HepG2 (cell line): ENCODE data around the gene IL2RA. TPM values are rescaled to one million over a fixed set of nuclear protein-coding genes. Genes with fewer than 3 reads are reported as not detected.

Experiments
- ATAC-seq: fragments of 200-7000 bp; cut with Tn5 transposase; 3 replicates; pipeline ENCODE4 v1.9.1; 2020; ENCODE audit warnings: mild to moderate bottlenecking, moderate library complexity
- BruUV-seq: library from RNA; stranded (reverse); fragments of 400-500 nt; replicated peaks from 2 replicates; lab custom pipeline; 2021; lab: Mats Ljungman, UMichigan
- CTCF ChIA-PET: fragments of 300-600 bp; formaldehyde crosslinking; extraction: SDS; loops from one replicate; lab custom pipeline; 2021; ENCODE audit warnings: low total read pairs, inconsistent platforms, low intra/inter-chr PET ratio; lab: Yijun Ruan, JAX
- POLR2A ChIA-PET: fragments of 350-600 bp; sonication (Branson Sonifier 250); formaldehyde crosslinking; loops from one replicate; lab custom pipeline; 2020; ENCODE audit warnings: antibody characterized with exemption, inconsistent platforms; lab: Yijun Ruan, JAX
- DNase-seq: peaks from one replicate; pipeline ENCODE4 v3.0.0-alpha.2; 2015; ENCODE audit warnings: low spot score
- FAIRE-seq: peaks from 3 replicates; lab custom pipeline; 2011; peaks lifted over from hg19 to GRCh38; lab: Jason Lieb, UNC
- H2AFZ ChIP-seq: one replicate; pipeline ENCODE4 v1.6.1; 2011; ENCODE audit warnings: low read length, inconsistent platforms
- H3K27ac ChIP-seq: fragments of 300-600 bp; 3 replicates; pipeline ENCODE4 v1.8.0; 2011; ENCODE audit warnings: mixed run types, mild to moderate bottlenecking, mixed read lengths, low read length, inconsistent platforms; ENCODE audit not compliant: insufficient read depth; ENCODE audit errors: extremely low read length
- H3K27me3 ChIP-seq, 2 experiments: fragments of 200-600 bp in 1 of 2; 2 replicates in 1 of 2; 3 replicates in 1 of 2; pipeline versions ENCODE4 v1.6.0 to v1.8.0; 2011; ENCODE audit warnings: low read length in 2 of 2, mild to moderate bottlenecking in 2 of 2, moderate library complexity in 2 of 2, inconsistent platforms in 1 of 2; ENCODE audit not compliant: insufficient read depth in 2 of 2, control insufficient read depth in 1 of 2
- H3K36me3 ChIP-seq, 2 experiments: fragments of 200-600 bp in 1 of 2; replicated peaks in 1 of 2; 2 replicates in 1 of 2; 3 replicates in 1 of 2; pipeline versions ENCODE4 v1.5.1 to v1.8.0; 2011; ENCODE audit warnings: low read length in 2 of 2, inconsistent platforms in 1 of 2; ENCODE audit not compliant: insufficient read depth in 2 of 2, control insufficient read depth in 1 of 2
- H3K4me1 ChIP-seq: 2 replicates; pipeline ENCODE4 v1.5.1; 2012; ENCODE audit warnings: low read length, inconsistent platforms; ENCODE audit not compliant: insufficient read depth
- H3K4me2 ChIP-seq: 2 replicates; pipeline ENCODE4 v1.6.0; 2011; ENCODE audit warnings: low read depth, low read length, inconsistent platforms
- H3K4me3 ChIP-seq, 3 experiments: fragments of 200-600 bp in 1 of 3; sonication (generic), shearing (Covaris generic) in 1 of 3; replicated peaks in 1 of 3; 2 replicates each; pipeline ENCODE4 v1.5.1; 2011 to 2016; ENCODE audit warnings: low read length in 3 of 3, inconsistent platforms in 2 of 3, low read depth in 2 of 3, mild to moderate bottlenecking in 2 of 3, control low read depth in 1 of 3, mixed read lengths in 1 of 3; ENCODE audit not compliant: insufficient read depth in 1 of 3
- H3K79me2 ChIP-seq: one replicate; pipeline ENCODE4 v1.6.1; 2011; ENCODE audit warnings: low read length, inconsistent platforms; ENCODE audit not compliant: insufficient read depth
- H3K9ac ChIP-seq: 2 replicates; pipeline ENCODE4 v1.6.0; 2011; ENCODE audit warnings: mild to moderate bottlenecking, low read depth, low read length, inconsistent platforms; ENCODE audit not compliant: insufficient read depth
- H3K9me3 ChIP-seq: 2 replicates; pipeline ENCODE4 v1.5.1; 2012; ENCODE audit warnings: mild to moderate bottlenecking, low read length
- H4K20me1 ChIP-seq: 2 replicates; pipeline ENCODE4 v1.6.0; 2011; ENCODE audit warnings: inconsistent platforms, mild to moderate bottlenecking, low read length, moderate library complexity; ENCODE audit not compliant: insufficient read depth
- BATF2 ChIP-seq: sonication (generic); formaldehyde crosslinking; IDR thresholded peaks from 2 replicates; pipeline ENCODE4 v1.8.0; 2022; ENCODE audit warnings: mild to moderate bottlenecking, missing genetic modification reagents, moderate library complexity
- MLLT10 ChIP-seq: sonication (generic); formaldehyde crosslinking; IDR thresholded peaks from 2 replicates; pipeline ENCODE4 v1.4.0; 2020; ENCODE audit warnings: missing genetic modification reagents
- SIX4 ChIP-seq: sonication (generic); formaldehyde crosslinking; IDR thresholded peaks from 2 replicates; pipeline ENCODE4 v1.4.0; 2020; ENCODE audit warnings: missing genetic modification reagents
- ZNF101 ChIP-seq: sonication (generic); formaldehyde crosslinking; IDR thresholded peaks from 2 replicates; pipeline ENCODE4 v1.4.0; 2020; ENCODE audit warnings: mild to moderate bottlenecking, low read depth, missing genetic modification reagents, borderline replicate concordance
- ZNF253 ChIP-seq: sonication (generic); formaldehyde crosslinking; IDR thresholded peaks from 2 replicates; pipeline ENCODE4 v1.8.0; 2022; ENCODE audit warnings: mild to moderate bottlenecking, missing genetic modification reagents, borderline replicate concordance
- ZNF333 ChIP-seq: sonication (generic); formaldehyde crosslinking; IDR thresholded peaks from 2 replicates; pipeline ENCODE4 v1.4.0; 2020; ENCODE audit warnings: mild to moderate bottlenecking, missing genetic modification reagents, borderline replicate concordance
- ZNF639 ChIP-seq: conservative IDR thresholded peaks from 2 replicates; pipeline ENCODE4 v1.6.1; 2018; ENCODE audit warnings: missing genetic modification reagents
- ZNF740 ChIP-seq: sonication (generic); formaldehyde crosslinking; IDR thresholded peaks from 2 replicates; pipeline ENCODE4 v1.4.0; 2020; ENCODE audit warnings: missing genetic modification reagents
- WGBS: methylation state at CpG from one replicate; pipeline ENCODE4 v1.1.6; 2017; ENCODE audit warnings: low lambda C conversion rate; 5-methylcytosine and 5-hydroxymethylcytosine counted together
- in situ Hi-C: cut with HindIII; loops from 2 replicates; pipeline ENCODE4 v1.10.0; 2017; ENCODE audit warnings: low pct_unique_long_range_greater_than_20kb; ENCODE audit not compliant: extremely low pct_ligation_motif_present
- intact Hi-C: fragments of 100-400 bp; cut with micrococcal nuclease; formaldehyde crosslinking; loops from one replicate; pipeline ENCODE4 v1.10.0; 2022; ENCODE audit not compliant: unreplicated experiment
- polyA plus RNA-seq, 8 experiments: library from polyadenylated mRNA; depleted of rRNA in 3 of 8; stranded (reverse) in 7 of 8; unstranded in 1 of 8; fragments of >200 nt; fragmentation: Illumina TruSeq in 4 of 8; extraction: Trizol in 4 of 8; gene quantifications; 2 replicates each; pipeline versions ENCODE4 v1.2.1 to v1.2.3, GENCODE V29; 2011 to 2016; ENCODE audit warnings: low read depth in 4 of 8, missing spikeins in 1 of 8, mixed read lengths in 1 of 8; ENCODE audit not compliant: insufficient read depth in 1 of 8
- total RNA-seq, 5 experiments: library from RNA; depleted of rRNA; stranded (reverse); fragments of >200 nt; fragmentation: Illumina TruSeq; extraction: Trizol; gene quantifications; 2 replicates each; pipeline ENCODE4 v1.2.3, GENCODE V29; 2016; ENCODE audit warnings: low read depth in 1 of 5

IL2RA gene
- total and polyA plus RNA-seq, 2 of the 13 experiments (the other 11 are each of a cell fraction or from before 2014, with no cell fraction given): not detected

GRCh38 chr10:5996696-5997095 is 65.5 kb downstream of the IL2RA start:
- no peak overlapping the region for H3K9ac ChIP-seq
- H3K4me3 ChIP-seq: no peak overlapping the region
- H3K4me2 ChIP-seq: no peak overlapping the region
- H3K27ac ChIP-seq: no peak overlapping the region
- ChIA-PET CTCF (no interaction called here), POLR2A (no interaction called here)
- TF ChIP-seq SIX4 (peak; percentile 39; the same call in 1 of the 2 replicates), BATF2 (CRISPR knock-in tag) (no peak)
- intact Hi-C loops (no loop called here), in situ Hi-C loops (no loop called here)
- no peak for ATAC-seq
- no peaks in the 10 kb centered on the region for H4K20me1 ChIP-seq
- H2AFZ ChIP-seq: no peak overlapping the region
- no peaks in the 10 kb centered on the region for H3K79me2 ChIP-seq
- H3K36me3 ChIP-seq: no peaks in the 10 kb centered on the region
- no peak for DNase-seq
- H3K4me1 ChIP-seq: no peaks in the 10 kb centered on the region
- BruUV-seq: no TSS peak
- 2% methylated on average over 4 of the region's 4 CpGs for WGBS
- no peaks in the 10 kb centered on the region for H3K9me3 ChIP-seq
- no peak for FAIRE-seq
- H3K27me3 ChIP-seq: peaks cover 1 to 26% of the 10 kb centered on the region in 2 experiments; a peak in 4 of 5 replicates

GRCh38 chr10:5992398-5992797 is 69.8 kb downstream of the IL2RA start:
- intact Hi-C loops (no loop called here), in situ Hi-C loops (no loop called here)
- ChIA-PET POLR2A (no interaction called here), CTCF (no interaction called here)
- H3K4me3 ChIP-seq: no peak overlapping the region
- no peaks in the 10 kb centered on the region for H4K20me1 ChIP-seq
- H3K79me2 ChIP-seq: no peaks in the 10 kb centered on the region
- TF ChIP-seq ZNF253 (CRISPR knock-in tag) (no peak), ZNF740 (no peak), MLLT10 (no peak), ZNF333 (CRISPR knock-in tag) (no peak), ZNF639 (no peak), ZNF101 (no peak)
- ATAC-seq: no peak
- no TSS peak for BruUV-seq
- no peak overlapping the region for H3K4me2 ChIP-seq
- WGBS: 0% methylated on average over 1 of the region's 1 CpG
- no peaks in the 10 kb centered on the region for H3K36me3 ChIP-seq
- no peak overlapping the region for H3K9ac ChIP-seq
- H3K27me3 ChIP-seq: 0 out of 5 replicates have a peak, but pooled peaks cover 0 to 3% of the 10 kb centered on the region in 2 experiments
- H3K9me3 ChIP-seq: no peaks in the 10 kb centered on the region
- H3K4me1 ChIP-seq: no peaks in the 10 kb centered on the region
- no peak for DNase-seq
- H2AFZ ChIP-seq: no peak overlapping the region
- no peak for FAIRE-seq
- no peak overlapping the region for H3K27ac ChIP-seq
